HG02759 (cell line): Measurements from ENCODE around the gene CLK4.

Experiments
- ATAC-seq: cut with Tn5 transposase; IDR thresholded peaks from one replicate; pipeline ENCODE4 v1.9.1; 2021; ENCODE audit warnings: mild to moderate bottlenecking, moderate library complexity; ENCODE audit not compliant: unreplicated experiment

Gene CLK4

GRCh38 chr5:178640331-178641045 lies 13.6 kb upstream of the CLK4 start:
- ATAC-seq, result no peak

- no peak for ATAC-seq
Observed at GRCh38 chr5:178637356-178638074, 10.7 kb upstream of the CLK4 start.

- no peak for ATAC-seq
Observed at GRCh38 chr5:178632285-178632684, 5.4 kb upstream of the CLK4 start.

GRCh38 chr5:178630951-178631350 lies 4.1 kb upstream of the CLK4 start:
- ATAC-seq, result no peak

- ATAC-seq, result no peak
Observed at GRCh38 chr5:178630475-178630930, 3.7 kb upstream of the CLK4 start.

- ATAC-seq, result no peak
Observed at GRCh38 chr5:178627259-178627598, 379 bp upstream of the CLK4 start.

GRCh38 chr5:178625679-178626483 lies 969 bp downstream of the CLK4 start:
- ATAC-seq, result peak; percentile 10

GRCh38 chr5:178624631-178625546 lies 2.0 kb downstream of the CLK4 start:
- no peak for ATAC-seq

GRCh38 chr5:178622679-178623247 lies 4.1 kb downstream of the CLK4 start:
- ATAC-seq, result no peak

- no peak for ATAC-seq
Observed at GRCh38 chr5:178619390-178619789, 7.5 kb downstream of the CLK4 start.

GRCh38 chr5:178612299-178612698 lies 14.6 kb downstream of the CLK4 start:
- ATAC-seq, result no peak

GRCh38 chr5:178606269-178606668 lies 20.6 kb downstream of the CLK4 start:
- no peak for ATAC-seq

- no peak for ATAC-seq
Observed at GRCh38 chr5:178605788-178606187, 21.1 kb downstream of the CLK4 start.

GRCh38 chr5:178602752-178603151 lies 24.1 kb downstream of the CLK4 start:
- no peak for ATAC-seq

- ATAC-seq, result no peak
Observed at GRCh38 chr5:178595750-178596149, 31.1 kb downstream of the CLK4 start.

GRCh38 chr5:178595150-178595549 lies 31.7 kb downstream of the CLK4 start:
- ATAC-seq, result no peak

GRCh38 chr5:178590924-178591423 lies 35.9 kb downstream of the CLK4 start:
- no peak for ATAC-seq

- ATAC-seq, result peak; percentile 49
Observed at GRCh38 chr5:178590141-178590923, 36.5 kb downstream of the CLK4 start, which contains the start of gene COL23A1. TSS of gene COL23A1 (minus strand) at chr5:178590393.
